ENCODE results near the gene TMIE.

Gene TMIE

GRCh38 chr3:46708401-46709156 is 7.4 kb downstream of the TMIE start:
- FAIRE-seq (no peak), DNase-seq (ENCODE audit: low spot score) (no peak)

- FAIRE-seq, result no peak
- no peak for DNase-seq (ENCODE audit: low spot score)
Observed at GRCh38 chr3:46709157-46709654, 8.0 kb downstream of the TMIE start.

GRCh38 chr3:46709721-46710120 is 8.5 kb downstream of the TMIE start:
- DNase-seq (ENCODE audit: low spot score) (no peak), FAIRE-seq (no peak)

GRCh38 chr3:46710229-46710628 is 9.0 kb downstream of the TMIE start:
- DNase-seq (ENCODE audit: low spot score) (no peak), FAIRE-seq (no peak)

- FAIRE-seq (no peak), DNase-seq (ENCODE audit: low spot score) (no peak)
Observed at GRCh38 chr3:46710671-46711295, 9.6 kb downstream of the TMIE start.

- DNase-seq (ENCODE audit: low spot score) (no peak), FAIRE-seq (no peak)
Observed at GRCh38 chr3:46711305-46711704, 10.1 kb downstream of the TMIE start.

GRCh38 chr3:46711760-46712159 is 10.6 kb downstream of the TMIE start:
- no peak for DNase-seq (ENCODE audit: low spot score)

DNA sequence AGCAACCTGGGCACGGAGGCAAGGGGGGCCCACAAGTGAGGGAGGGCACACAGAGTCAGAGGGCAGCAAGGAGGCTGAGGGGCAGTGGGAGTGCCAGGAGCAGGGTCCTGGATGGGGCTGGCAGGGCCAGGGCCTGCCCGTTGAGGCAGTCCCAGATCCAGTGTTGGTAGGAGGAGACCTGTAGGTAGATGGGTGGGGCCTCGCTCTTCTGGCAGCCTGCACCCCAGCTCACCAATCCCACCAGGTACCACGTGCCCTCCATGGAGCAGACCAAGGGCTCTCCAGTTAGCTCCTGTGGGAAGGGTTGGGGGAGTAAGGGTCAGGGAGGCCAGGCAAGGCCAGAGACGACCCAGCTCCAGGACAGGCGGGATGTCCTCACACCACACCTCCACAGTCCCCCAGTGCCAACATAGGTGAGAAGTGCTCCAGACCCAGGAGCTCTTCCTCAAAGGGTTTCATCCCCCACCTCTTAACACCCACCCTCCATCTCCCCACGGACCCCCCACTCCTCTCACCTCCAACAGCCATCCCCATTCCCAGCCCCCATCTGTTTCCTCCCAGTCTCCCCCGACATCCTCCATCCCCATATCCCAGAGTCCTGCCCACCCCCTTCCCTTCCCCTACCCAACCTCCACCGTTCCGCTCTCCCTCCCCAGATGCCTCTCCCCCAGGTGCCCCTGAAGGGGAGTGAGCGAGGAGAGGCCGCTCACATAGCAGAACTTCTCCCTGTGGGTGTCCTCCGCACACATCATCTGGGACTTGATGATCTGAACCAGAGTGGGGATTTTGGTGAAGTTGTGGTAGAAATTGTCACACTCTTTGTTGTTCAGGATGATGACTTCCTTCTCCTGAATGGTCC is 11.2 kb downstream of the TMIE start:
- no peak for FAIRE-seq
- DNase-seq (ENCODE audit: low spot score), result no peak

More at GRCh38 chr3:46711760-46712159, 10.6 kb downstream of the TMIE start:
- FAIRE-seq, result no peak

- FAIRE-seq (no peak), DNase-seq (ENCODE audit: low spot score) (no peak)
Observed at GRCh38 chr3:46713050-46713897, 12.1 kb downstream of the TMIE start.

GRCh38 chr3:46713898-46714552 is 12.8 kb downstream of the TMIE start:
- DNase-seq (ENCODE audit: low spot score) (peak; percentile 46), FAIRE-seq (no peak)

- no peak for FAIRE-seq
Observed at GRCh38 chr3:46714728-46715506, 13.7 kb downstream of the TMIE start.

GRCh38 chr3:46715507-46716175 is 14.4 kb downstream of the TMIE start:
- DNase-seq (ENCODE audit: low spot score) (no peak), FAIRE-seq (no peak)

More at GRCh38 chr3:46714728-46715506, 13.7 kb downstream of the TMIE start:
- no peak for DNase-seq (ENCODE audit: low spot score)

DNA sequence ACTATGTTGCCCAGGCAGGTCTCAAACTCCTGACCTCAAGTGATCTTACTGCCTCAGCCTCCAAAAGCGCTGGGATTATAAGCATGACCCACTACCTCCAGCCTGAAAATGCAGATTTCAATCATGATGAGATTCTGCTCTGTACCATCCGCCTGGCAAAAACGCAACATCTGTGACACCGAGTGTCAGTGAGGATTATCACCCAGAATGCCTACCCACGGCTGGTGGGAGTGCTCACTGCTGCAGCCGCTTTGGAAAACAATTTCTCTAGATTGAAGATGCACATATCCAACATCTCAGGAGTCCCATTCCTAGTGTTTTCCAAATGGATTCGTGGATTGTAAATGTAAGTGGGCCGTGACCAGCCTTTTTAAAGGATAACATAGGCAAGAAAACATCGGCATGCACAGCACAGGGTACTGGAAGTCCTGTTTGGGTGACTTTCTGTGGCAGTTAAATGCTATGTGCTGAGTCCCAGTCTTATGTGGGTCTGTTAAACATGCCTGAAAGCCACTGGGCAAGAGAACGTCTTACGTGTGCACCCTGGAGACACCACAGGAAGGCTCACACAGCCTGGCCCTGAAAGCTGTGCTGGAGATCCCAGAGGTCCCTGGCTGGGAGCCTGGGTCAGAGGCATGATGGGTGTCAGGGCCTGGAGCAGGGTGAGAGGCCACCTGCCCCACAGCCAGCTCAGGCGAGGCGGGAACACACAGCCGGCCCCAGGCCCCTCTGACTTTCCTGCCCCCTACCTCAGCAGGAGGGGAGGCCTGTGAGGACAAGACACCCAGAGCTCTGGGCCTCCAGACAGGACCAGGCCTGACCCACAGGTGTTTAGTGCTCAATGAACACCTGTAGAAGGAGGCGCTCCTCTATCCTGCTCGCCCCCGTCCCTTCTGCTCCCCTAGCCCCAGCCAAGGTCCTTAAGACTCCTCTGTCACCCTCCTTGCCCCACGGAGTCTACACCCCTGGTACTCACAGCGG is 15.6 kb downstream of the TMIE start:
- no peak for FAIRE-seq
- DNase-seq (ENCODE audit: low spot score), result no peak

DNA sequence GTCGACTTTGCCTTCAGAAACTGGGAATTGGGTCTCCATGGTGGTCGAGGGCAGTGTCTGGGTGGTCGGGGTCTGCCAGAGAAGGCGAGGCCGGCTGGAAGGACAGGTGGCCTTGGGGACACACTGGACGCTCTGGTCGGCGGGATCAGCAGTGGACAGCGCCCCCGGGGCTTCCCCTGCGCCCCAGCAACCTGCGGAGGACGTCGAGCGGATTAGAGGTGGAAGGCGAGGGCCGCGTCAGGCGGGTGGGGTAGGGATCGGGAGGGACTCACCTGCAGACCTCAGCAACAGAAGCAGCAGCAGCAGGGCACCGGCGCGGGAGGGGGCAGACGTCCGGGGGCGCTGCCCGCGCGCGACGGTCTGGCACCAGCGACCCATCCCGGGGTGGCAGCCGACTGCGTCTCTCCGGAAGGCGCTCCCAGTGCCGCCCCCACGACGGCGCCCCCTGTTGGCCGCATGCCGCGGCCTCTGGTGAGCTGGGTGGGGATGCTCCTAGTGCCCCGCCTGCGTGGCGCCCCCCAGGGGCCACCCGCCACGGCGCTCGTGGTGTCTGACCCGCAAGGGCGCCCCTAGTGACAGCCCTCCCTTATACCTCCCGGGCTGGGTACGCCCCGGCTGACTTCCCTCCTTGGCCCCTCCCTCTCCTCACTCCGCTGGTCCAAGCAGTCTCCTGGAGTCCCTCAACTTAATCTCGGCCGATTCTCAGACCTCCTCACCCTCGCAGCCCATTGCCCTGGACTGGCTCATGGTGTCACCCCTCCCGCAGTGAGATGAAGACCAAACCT is 16.4 kb downstream of the TMIE start, which contains the start of gene PRSS50:
PRSS50 (minus strand) TSS at position 423 of the 785 bp plus-strand sequence; CDS start at position 378, 45 bp downstream.
- DNase-seq (ENCODE audit: low spot score) (no peak), FAIRE-seq (no peak)

- no peak for FAIRE-seq
Observed at GRCh38 chr3:46719044-46719565, 17.9 kb downstream of the TMIE start.

DNA sequence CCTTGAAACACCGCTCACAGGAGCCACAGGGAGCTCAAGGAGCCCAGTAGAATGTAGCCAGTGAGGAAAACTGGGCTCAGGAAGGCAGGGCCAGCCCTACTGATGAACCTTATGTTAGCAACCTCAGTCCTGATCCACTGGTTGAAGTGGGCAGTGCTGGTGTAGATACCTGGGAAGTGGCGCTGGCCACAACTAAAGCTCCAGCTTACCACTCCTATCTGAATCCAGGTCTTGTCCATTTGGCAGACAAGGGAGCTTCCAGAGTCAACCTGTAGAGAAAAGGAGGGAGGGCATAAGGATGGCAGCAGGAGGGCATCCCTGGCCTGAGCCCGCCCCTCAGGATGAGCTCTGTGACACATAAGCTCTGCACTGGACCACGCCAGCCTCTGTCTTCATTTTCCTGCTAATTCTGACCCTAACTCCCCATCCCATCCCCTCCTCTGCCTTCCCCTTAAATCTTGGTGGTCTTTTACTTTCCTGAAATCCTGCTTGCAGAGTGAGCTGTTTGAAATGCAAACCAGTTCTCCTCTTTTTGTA is 18.6 kb downstream of the TMIE start:
- FAIRE-seq, result no peak
- DNase-seq (ENCODE audit: low spot score), result no peak

More at GRCh38 chr3:46719044-46719565, 17.9 kb downstream of the TMIE start:
- no peak for DNase-seq (ENCODE audit: low spot score)

Data from RCC 7860 (cell line).